ENCODE results near the gene REELD1. TPM values are rescaled to one million over a fixed set of nuclear protein-coding genes. Genes with fewer than 3 reads are reported as not detected.

Gene REELD1
- total RNA-seq, 1 donor = not detected

DNA sequence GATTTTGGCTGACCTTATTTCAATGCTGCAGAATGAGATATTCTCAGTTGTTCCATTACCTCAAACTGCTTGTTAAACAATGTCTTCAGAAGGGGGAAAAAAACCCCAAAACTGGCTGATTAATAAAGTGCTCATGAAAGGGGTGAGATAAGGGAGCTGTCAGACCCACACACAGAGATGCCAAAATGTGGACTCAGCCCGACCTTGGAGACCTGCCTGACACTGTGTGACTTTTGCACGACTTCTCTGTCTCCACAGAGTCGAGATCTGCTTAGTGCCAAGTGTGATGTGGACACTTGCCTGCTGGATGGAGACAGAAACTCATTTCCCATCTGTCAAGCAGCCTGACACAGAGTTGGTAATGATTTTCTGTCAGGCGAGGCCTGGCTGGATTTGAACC is 31.5 kb downstream of the REELD1 start:
- DNase-seq (ENCODE audit: low read depth) = peak; percentile 77
- no peak overlapping the region for H3K4me3 ChIP-seq (ENCODE audit: low read depth, low read length)
- TF ChIP-seq CTCF (IDR thresholded peaks at IDR 0.05; ENCODE audit: insufficient read depth, low read length) = no peak

- TF ChIP-seq CTCF (IDR thresholded peaks at IDR 0.05; ENCODE audit: insufficient read depth, low read length) = no peak
- no peak for DNase-seq (ENCODE audit: low read depth)
- H3K4me3 ChIP-seq (ENCODE audit: low read depth, low read length) = no peak overlapping the region
These were observed 32.0 kb downstream of the REELD1 start for GRCh38 chr4:146246381-146246780.

DNA sequence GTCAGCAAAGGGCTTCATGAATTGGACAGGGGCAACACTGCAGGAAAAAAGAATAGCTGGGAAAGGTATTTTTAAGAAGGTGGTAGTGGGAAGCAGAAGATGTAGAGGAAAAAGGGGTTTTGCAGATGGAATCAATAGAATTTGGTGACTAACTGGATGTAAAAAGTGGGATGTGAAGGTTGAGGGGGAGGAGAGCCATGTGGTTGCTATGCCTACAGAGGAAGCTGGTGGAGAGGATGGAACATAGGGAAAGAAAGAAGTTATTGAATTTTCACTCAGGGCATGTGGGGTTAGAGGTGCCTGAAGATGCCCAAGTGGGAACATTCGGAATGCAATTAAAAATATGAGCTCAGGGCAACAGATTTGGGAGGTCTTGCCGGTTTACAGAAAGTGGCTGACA is 33.0 kb downstream of the REELD1 start:
- no peak overlapping the region for H3K4me3 ChIP-seq (ENCODE audit: low read depth, low read length)
- no peak for DNase-seq (ENCODE audit: low read depth)
- TF ChIP-seq CTCF (IDR thresholded peaks at IDR 0.05; ENCODE audit: insufficient read depth, low read length) = no peak

GRCh38 chr4:146252969-146253611 is 38.8 kb downstream of the REELD1 start:
- H3K4me3 ChIP-seq (ENCODE audit: low read depth, low read length) = no peak overlapping the region
- no peak for TF ChIP-seq CTCF (IDR thresholded peaks at IDR 0.05; ENCODE audit: insufficient read depth, low read length)
- no peak for DNase-seq (ENCODE audit: low read depth)

- DNase-seq (ENCODE audit: low read depth) = peak; percentile 77
- peak; percentile 37 for TF ChIP-seq CTCF (IDR thresholded peaks at IDR 0.05; ENCODE audit: insufficient read depth, low read length)
- H3K4me3 ChIP-seq (ENCODE audit: low read depth, low read length) = no peak overlapping the region
These were observed 41.1 kb downstream of the REELD1 start for GRCh38 chr4:146255463-146255862.

- no peak for TF ChIP-seq CTCF (IDR thresholded peaks at IDR 0.05; ENCODE audit: insufficient read depth, low read length)
- no peak overlapping the region for H3K4me3 ChIP-seq (ENCODE audit: low read depth, low read length)
- DNase-seq (ENCODE audit: low read depth) = peak; percentile 88
These were observed 41.5 kb downstream of the REELD1 start for GRCh38 chr4:146255874-146256273.

DNA sequence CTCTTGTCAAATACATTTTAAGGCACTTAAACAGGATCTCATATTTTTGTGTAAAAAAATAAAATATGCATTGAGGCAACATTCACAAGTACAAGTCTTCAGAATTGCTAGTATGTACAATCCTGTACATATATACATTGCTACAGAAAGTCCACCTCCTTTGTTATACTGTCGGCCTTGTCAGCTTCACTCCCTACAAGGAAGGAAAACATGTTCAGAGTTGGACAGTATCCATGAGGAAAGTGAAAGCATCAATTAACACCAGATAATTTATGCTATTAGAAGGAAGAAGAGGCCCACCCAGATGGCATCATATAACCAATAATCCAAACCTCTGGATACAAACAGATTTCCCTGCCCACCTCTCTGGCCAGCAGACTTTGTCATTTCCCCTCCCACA is 42.0 kb downstream of the REELD1 start:
- DNase-seq (ENCODE audit: low read depth) = no peak
- no peak overlapping the region for H3K4me3 ChIP-seq (ENCODE audit: low read depth, low read length)
- no peak for TF ChIP-seq CTCF (IDR thresholded peaks at IDR 0.05; ENCODE audit: insufficient read depth, low read length)

All from fibroblast of the aortic adventitia (primary cell).